Sigmoid colon (tissue), 7 donors: ENCODE results near the gene NUB1. TPM values are rescaled to one million over a fixed set of nuclear protein-coding genes. Genes with fewer than 3 reads are reported as not detected.

Experiments used
- DNase-seq: peaks from one replicate; pipeline ENCODE4 v3.0.0-alpha.2; 2019
- H3K27ac ChIP-seq, 4 donors: fragments of 200-600 bp; sonication (generic); one replicate each; pipeline ENCODE4 v1.5.1; 2016 to 2019; ENCODE audit warnings: mild to moderate bottlenecking in 1 of 4
- H3K27me3 ChIP-seq, 3 donors: fragments of 200-600 bp; sonication (generic); one replicate each; pipeline ENCODE4 v1.5.1; 2019; ENCODE audit warnings: mild to moderate bottlenecking in 1 of 3
- H3K36me3 ChIP-seq, 4 donors: fragments of 200-600 bp; sonication (generic); one replicate each; pipeline ENCODE4 v1.5.1; 2016 to 2019
- H3K4me1 ChIP-seq, 4 donors: fragments of 200-600 bp; sonication (generic); one replicate each; pipeline ENCODE4 v1.5.1; 2017 to 2019
- H3K4me3 ChIP-seq, 4 donors: fragments of 200-600 bp; sonication (generic); one replicate each; pipeline ENCODE4 v1.5.1; 2017 to 2019; ENCODE audit warnings: mild to moderate bottlenecking in 2 of 4, moderate library complexity in 1 of 4
- H3K9me3 ChIP-seq, 4 donors: fragments of 200-600 bp in 3 of 4; sonication (generic) in 3 of 4; one replicate each; pipeline versions ENCODE4 v1.5.1 to v1.6.1; 2013 to 2019
- CTCF ChIP-seq, 4 experiments: fragments of 450-650 bp in 3 of 4; fragments of 200-600 bp in 1 of 4; IDR thresholded peaks; one replicate each; pipeline ENCODE4 v1.5.1; 2016 to 2019; ENCODE audit warnings: antibody characterized with exemption in 4 of 4, mild to moderate bottlenecking in 3 of 4, moderate library complexity in 2 of 4
- EP300 ChIP-seq, 4 donors: sonication (generic); formaldehyde crosslinking; IDR thresholded peaks; one replicate each; pipeline ENCODE4 v1.6.1; 2017; ENCODE audit warnings: antibody characterized with exemption in 4 of 4
- POLR2A ChIP-seq, 2 donors: fragments of 450-650 bp; IDR thresholded peaks; one replicate each; pipeline ENCODE4 v1.6.1; 2016; ENCODE audit warnings: antibody characterized with exemption in 2 of 2, mild to moderate bottlenecking in 2 of 2, moderate library complexity in 2 of 2
- POLR2AphosphoS5 ChIP-seq, 4 donors: sonication (generic); formaldehyde crosslinking; IDR thresholded peaks; one replicate each; pipeline ENCODE4 v1.6.1; 2017; ENCODE audit warnings: antibody characterized with exemption in 4 of 4
- WGBS, 2 donors: extraction: QIAGEN DNeasy Blood & Tissue Kit; methylation state at CpG; one replicate each; pipeline ENCODE4 v1.1.7; 2013; 5-methylcytosine and 5-hydroxymethylcytosine counted together
- intact Hi-C: fragments of 100-400 bp; cut with DNase I; formaldehyde crosslinking; loops from one replicate; pipeline ENCODE4 v1.15.1; 2023
- polyA plus RNA-seq, 3 donors: library from polyadenylated mRNA; stranded (reverse); fragments of 200-250 nt; gene quantifications; one replicate each; pipeline ENCODE4 v1.2.3, GENCODE V29; 2013
- total RNA-seq, 4 donors: library from RNA; depleted of rRNA; stranded (reverse); fragments of >200 nt; gene quantifications; one replicate each; pipeline ENCODE4 v1.1.0, GENCODE V29; 2016
- donor health status: healthy with polysubstance abuse.
- donor health status: Bipolar disorder and iron deficiency.
- donor health status: healthy.

NUB1 gene
- total and polyA plus RNA-seq, 7 donors, result 36.6 to 73.8 (median 50.1) TPM

- Histone ChIP-seq H3K4me3 (peak overlapping the region in 1 of 4 donors; percentile 7), H3K36me3 (no peaks in the 10 kb centered on the region), H3K9me3 (no peaks in the 10 kb centered on the region), H3K27me3 (peaks cover 22 to 43% (median 36%) of the 10 kb centered on the region in 3 donors), H3K27ac (peak overlapping the region in 2 of 4 donors; percentile 39 to 51), H3K4me1 (peaks cover 0 to 22% (median 17%) of the 10 kb centered on the region in 4 donors)
- peak; percentile 48 for DNase-seq
- TF ChIP-seq POLR2A (IDR thresholded peaks at IDR 0.05) (no peak), EP300 (IDR thresholded peaks at IDR 0.05) (no peak), POLR2AphosphoS5 (IDR thresholded peaks at IDR 0.05) (no peak), CTCF (IDR thresholded peaks at IDR 0.05) (no peak)
- 81 to 90% methylated on average over 9 of the region's 9 CpGs for WGBS, 2 donors
- intact Hi-C loops, result no loop called here
These were observed 65.4 kb downstream of the NUB1 start for GRCh38 chr7:151406886-151407583.

GRCh38 chr7:151408498-151408838, 66.9 kb downstream of the NUB1 start:
- Histone ChIP-seq H3K36me3 (no peaks in the 10 kb centered on the region), H3K27me3 (peaks cover 22 to 56% (median 36%) of the 10 kb centered on the region in 3 donors), H3K9me3 (no peaks in the 10 kb centered on the region), H3K27ac (peak overlapping the region; percentile 59 to 71 (median 66)), H3K4me3 (peak overlapping the region; percentile 2 to 53 (median 44)), H3K4me1 (peaks cover 0 to 22% (median 17%) of the 10 kb centered on the region in 4 donors)
- 76 to 82% methylated on average over 7 of the region's 7 CpGs for WGBS, 2 donors
- intact Hi-C loops, result no loop called here
- DNase-seq, result no peak
- TF ChIP-seq POLR2A (IDR thresholded peaks at IDR 0.05) (no peak), POLR2AphosphoS5 (IDR thresholded peaks at IDR 0.05) (no peak), EP300 (IDR thresholded peaks at IDR 0.05) (no peak), CTCF (IDR thresholded peaks at IDR 0.05) (no peak)

- peaks cover 22 to 56% (median 36%) of the 10 kb centered on the region in 3 donors for H3K27me3 ChIP-seq
These were observed 67.4 kb downstream of the NUB1 start for GRCh38 chr7:151408839-151409666.

GRCh38 chr7:151409667-151410404, 68.2 kb downstream of the NUB1 start, which contains the start of gene WDR86:
Gene WDR86 (minus strand): TSS chr7:151410038. CDS start chr7:151409589, 449 bp downstream.
- Histone ChIP-seq H3K27ac (peak within 1 kb of the TSS; percentile 59 to 71 (median 66)), H3K27me3 (peaks cover 22 to 56% (median 36%) of the 10 kb centered on the region in 3 donors), H3K36me3 (no peaks in the 10 kb centered on the region)

More at GRCh38 chr7:151408839-151409666, 67.4 kb downstream of the NUB1 start:
- H3K9me3 ChIP-seq, result no peaks in the 10 kb centered on the region
- DNase-seq, result peak; percentile 68
- intact Hi-C loops, result no loop called here
- TF ChIP-seq POLR2AphosphoS5 (IDR thresholded peaks at IDR 0.05) (peak in 3 of 4 donors; percentile 12 to 67 (median 48)), EP300 (IDR thresholded peaks at IDR 0.05) (no peak), POLR2A (IDR thresholded peaks at IDR 0.05) (peak in 1 of 2 donors; percentile 15)
- 7 to 9% methylated on average over 61 of the region's 61 CpGs for WGBS, 2 donors
- no peaks in the 10 kb centered on the region for H3K36me3 ChIP-seq
- peak overlapping the region; percentile 59 to 71 (median 66) for H3K27ac ChIP-seq
- H3K4me3 ChIP-seq, result peak overlapping the region; percentile 35 to 53 (median 44)
- peaks cover 0 to 22% (median 17%) of the 10 kb centered on the region in 4 donors for H3K4me1 ChIP-seq

More at GRCh38 chr7:151409667-151410404, 68.2 kb downstream of the NUB1 start, which contains the start of gene WDR86:
- Histone ChIP-seq H3K4me3 (peak within 1 kb of the TSS; percentile 35 to 53 (median 44)), H3K4me1 (peaks cover 0 to 22% (median 17%) of the 10 kb centered on the region in 4 donors), H3K9me3 (no peaks in the 10 kb centered on the region)
- TF ChIP-seq POLR2A (IDR thresholded peaks at IDR 0.05) (no peak), CTCF (IDR thresholded peaks at IDR 0.05) (no peak), EP300 (IDR thresholded peaks at IDR 0.05) (no peak), POLR2AphosphoS5 (IDR thresholded peaks at IDR 0.05) (peak in 2 of 4 donors; percentile 49 to 58)
- DNase-seq, result peak; percentile 62
- intact Hi-C loops, result loop anchor here (5.0 kb wide), 1 partner anchor 37 kb away; no protein-coding TSS in a partner anchor
- 2 to 7% methylated on average over 75 of the region's 75 CpGs for WGBS, 2 donors
